Activated T-helper 1 cell treated with anti-CD3 and anti-CD28 coated beads, Interleukin-12 subunit alpha, Interleukin-12 subunit beta, Interleukin-2, Interleukin-4 antibody, amounts not matched to agents 30 ng/mL and 10 ng/mL and 1 ng/mL, durations not matched to agents 14 hours and 24 hours and 36 hours (primary cell): ENCODE measurements around the gene SLC35A3. TPM values are rescaled to one million over a fixed set of nuclear protein-coding genes. Genes with fewer than 3 reads are reported as not detected.

Experiments used
- DNase-seq: peaks from one replicate; pipeline ENCODE4 v3.0.0; 2021; ENCODE audit warnings: low spot score
- H3K27ac Mint-ChIP-seq: one replicate; pipeline ENCODE4 v1.8.0; 2021; ENCODE audit warnings: mild to moderate bottlenecking, mixed read lengths
- H3K27me3 Mint-ChIP-seq: one replicate; pipeline ENCODE4 v1.8.0; 2022; ENCODE audit warnings: mild to moderate bottlenecking, moderate library complexity, mixed read lengths; ENCODE audit not compliant: insufficient read depth
- H3K36me3 Mint-ChIP-seq: one replicate; pipeline ENCODE4 v1.8.0; 2021; ENCODE audit warnings: low read depth, mixed read lengths
- H3K4me1 Mint-ChIP-seq: one replicate; pipeline ENCODE4 v1.8.0; 2021; ENCODE audit warnings: low read depth, mixed read lengths
- H3K4me3 Mint-ChIP-seq: one replicate; pipeline ENCODE4 v1.8.0; 2021; ENCODE audit warnings: mild to moderate bottlenecking, moderate library complexity, mixed read lengths
- H3K9me3 Mint-ChIP-seq: one replicate; pipeline ENCODE4 v1.8.0; 2021; ENCODE audit warnings: mixed read lengths
- intact Hi-C: fragments of 100-400 bp; cut with micrococcal nuclease; formaldehyde crosslinking; loops from one replicate; pipeline ENCODE4 v1.15.1; 2024
- total RNA-seq: library from RNA; stranded (reverse); gene quantifications from 2 replicates; pipeline ENCODE4 v1.2.3, GENCODE V29; 2022

Gene SLC35A3
- total RNA-seq, 1 donor from 2014 or later = 16.3 TPM

DNA sequence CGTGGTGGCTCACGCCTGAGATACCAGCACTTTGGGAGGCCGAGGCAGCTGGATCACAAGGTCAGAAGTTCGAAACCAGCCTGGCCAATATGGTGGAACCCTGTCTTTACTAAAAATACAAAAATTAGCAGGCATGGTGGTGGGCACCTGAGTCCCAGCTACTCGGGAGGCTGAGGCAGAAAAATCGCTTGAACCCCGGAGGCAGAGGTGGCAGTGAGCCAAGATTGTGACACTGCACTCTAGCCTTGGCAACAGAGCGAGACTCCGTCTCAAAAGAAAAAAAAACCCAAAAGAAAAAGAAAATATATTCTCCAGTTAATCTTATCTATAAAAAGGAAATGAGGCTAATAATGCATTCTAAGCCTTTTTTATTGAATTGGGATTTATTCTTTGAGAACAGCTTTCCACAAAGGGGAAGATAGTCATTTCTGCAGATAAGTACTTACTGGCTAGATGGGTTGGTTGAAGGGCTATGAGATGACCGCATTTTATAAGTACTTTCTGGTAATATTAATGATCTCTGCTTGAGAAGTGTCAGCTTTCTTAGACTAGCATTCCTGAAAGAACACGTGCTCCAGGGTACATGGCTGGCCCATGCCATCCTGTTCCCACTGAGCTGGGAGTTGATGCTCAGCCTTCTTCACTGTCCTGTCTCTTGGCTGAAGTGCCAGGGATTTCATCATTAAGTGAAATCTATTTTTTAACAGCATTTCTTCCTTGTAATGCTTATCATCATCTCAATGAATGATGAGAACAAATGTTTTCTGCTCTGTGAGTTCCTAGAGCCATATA, 105.0 kb downstream of the SLC35A3 start:
- H3K36me3 Mint-ChIP-seq = peaks cover 46% of the 10 kb centered on the region
- intact Hi-C loops = loop anchor here (5.0 kb wide), 1 partner anchor 32 kb away; no protein-coding TSS in a partner anchor
- H3K4me3 Mint-ChIP-seq = no peak overlapping the region
- H3K27me3 Mint-ChIP-seq = no peaks in the 10 kb centered on the region
- H3K9me3 Mint-ChIP-seq = no peaks in the 10 kb centered on the region
- peaks cover 22% of the 10 kb centered on the region for H3K4me1 Mint-ChIP-seq
- no peak for DNase-seq
- peak overlapping the region; percentile 26 for H3K27ac Mint-ChIP-seq

DNA sequence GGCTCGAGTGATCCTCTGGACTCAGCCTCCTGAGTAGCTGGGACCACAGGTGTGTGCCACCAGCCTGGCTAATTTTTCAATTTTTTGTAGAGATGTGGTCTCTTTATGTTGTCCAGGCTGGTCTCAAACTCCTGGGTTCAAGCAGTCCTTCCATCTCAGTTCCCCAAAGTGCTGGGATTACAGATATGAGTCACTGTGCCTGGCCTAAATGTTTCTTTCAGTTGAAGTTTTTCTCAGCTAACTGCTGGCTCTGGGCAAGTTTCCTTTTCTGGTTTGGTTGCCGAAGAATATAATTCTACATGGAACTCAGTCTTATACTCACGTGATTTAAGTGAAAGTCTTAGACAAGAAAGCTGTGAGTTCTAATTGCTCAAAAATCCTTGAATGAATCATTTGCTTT, 106.0 kb downstream of the SLC35A3 start:
- Mint-ChIP-seq H3K36me3 (peaks cover 41% of the 10 kb centered on the region), H3K9me3 (no peaks in the 10 kb centered on the region), H3K27me3 (no peaks in the 10 kb centered on the region), H3K27ac (no peak overlapping the region), H3K4me1 (peaks cover 12% of the 10 kb centered on the region), H3K4me3 (no peak overlapping the region)
- intact Hi-C loops = loop anchor here (5.0 kb wide), 1 partner anchor 33 kb away; no protein-coding TSS in a partner anchor
- DNase-seq = no peak

DNA sequence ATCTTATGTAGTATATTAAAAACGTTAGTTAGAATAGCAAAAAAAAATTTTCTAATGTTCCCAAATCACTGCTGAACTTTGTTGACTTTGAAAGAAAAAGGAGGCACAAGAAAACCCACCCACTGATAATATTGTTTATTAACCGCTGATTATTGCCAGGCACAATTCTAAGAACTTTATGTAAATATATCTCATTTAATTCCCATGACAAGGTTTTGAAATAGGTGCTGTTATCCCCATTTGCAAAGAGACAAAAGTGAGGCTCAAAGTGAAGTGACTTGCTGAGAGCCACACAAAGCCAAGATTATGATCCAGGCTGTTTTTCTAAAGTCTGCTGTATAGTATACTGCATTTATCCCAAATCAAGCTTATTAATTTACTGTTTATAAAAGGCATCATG, 106.5 kb downstream of the SLC35A3 start:
- Mint-ChIP-seq H3K27me3 (no peaks in the 10 kb centered on the region), H3K4me1 (peaks cover 9% of the 10 kb centered on the region), H3K36me3 (peaks cover 39% of the 10 kb centered on the region), H3K27ac (no peak overlapping the region), H3K9me3 (no peaks in the 10 kb centered on the region), H3K4me3 (no peak overlapping the region)
- DNase-seq = no peak
- intact Hi-C loops = loop anchor here (5.0 kb wide), 1 partner anchor 34 kb away; no protein-coding TSS in a partner anchor

DNA sequence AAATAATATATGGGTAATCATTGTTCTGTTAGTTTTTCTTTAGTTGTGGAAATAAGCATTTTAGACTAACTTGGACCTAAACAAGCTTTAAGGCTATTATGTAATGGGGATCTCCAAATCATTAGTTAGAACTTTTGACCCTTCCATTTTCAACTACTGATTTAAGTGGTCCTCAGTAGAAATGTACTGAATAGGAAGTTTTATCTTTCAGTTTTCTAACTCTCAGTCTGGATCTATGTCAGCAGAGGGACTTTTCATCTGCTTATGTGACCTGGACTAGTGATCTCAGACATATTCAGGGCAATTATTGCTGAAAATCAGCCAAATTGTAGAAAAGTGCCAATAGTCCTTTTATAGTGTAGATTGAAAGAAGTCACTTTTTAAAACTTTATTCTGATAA, 106.9 kb downstream of the SLC35A3 start:
- no peak for DNase-seq
- peaks cover 6% of the 10 kb centered on the region for H3K4me1 Mint-ChIP-seq
- H3K36me3 Mint-ChIP-seq = peaks cover 35% of the 10 kb centered on the region
- no peaks in the 10 kb centered on the region for H3K27me3 Mint-ChIP-seq
- intact Hi-C loops = loop anchor here (5.0 kb wide), 1 partner anchor 34 kb away; no protein-coding TSS in a partner anchor
- no peak overlapping the region for H3K27ac Mint-ChIP-seq
- no peaks in the 10 kb centered on the region for H3K9me3 Mint-ChIP-seq
- H3K4me3 Mint-ChIP-seq = no peak overlapping the region

DNA sequence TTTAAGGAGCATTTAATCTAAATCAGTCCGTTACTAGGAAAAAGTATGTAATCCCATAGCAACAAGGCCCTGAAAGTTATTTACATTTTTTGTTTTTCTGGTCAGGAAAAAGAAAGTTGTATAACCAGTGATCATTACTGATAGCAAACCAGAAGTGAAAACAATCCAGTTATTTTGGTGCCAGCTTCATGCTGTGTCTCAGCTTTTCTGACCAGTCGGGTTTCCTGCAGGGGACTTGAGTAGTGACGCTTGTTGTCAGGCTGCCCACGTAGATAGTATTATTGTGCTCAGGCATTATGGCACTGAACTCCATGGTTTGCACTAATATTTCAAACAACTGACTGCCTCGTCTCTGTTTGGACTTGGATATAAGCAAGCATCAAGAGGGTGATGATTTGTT, 107.7 kb downstream of the SLC35A3 start:
- Mint-ChIP-seq H3K27me3 (no peaks in the 10 kb centered on the region), H3K36me3 (peaks cover 32% of the 10 kb centered on the region), H3K4me3 (no peak overlapping the region), H3K27ac (no peak overlapping the region), H3K4me1 (peaks cover 6% of the 10 kb centered on the region), H3K9me3 (no peaks in the 10 kb centered on the region)
- no peak for DNase-seq
- intact Hi-C loops = loop anchor here (5.0 kb wide), 1 partner anchor 35 kb away; no protein-coding TSS in a partner anchor

DNA sequence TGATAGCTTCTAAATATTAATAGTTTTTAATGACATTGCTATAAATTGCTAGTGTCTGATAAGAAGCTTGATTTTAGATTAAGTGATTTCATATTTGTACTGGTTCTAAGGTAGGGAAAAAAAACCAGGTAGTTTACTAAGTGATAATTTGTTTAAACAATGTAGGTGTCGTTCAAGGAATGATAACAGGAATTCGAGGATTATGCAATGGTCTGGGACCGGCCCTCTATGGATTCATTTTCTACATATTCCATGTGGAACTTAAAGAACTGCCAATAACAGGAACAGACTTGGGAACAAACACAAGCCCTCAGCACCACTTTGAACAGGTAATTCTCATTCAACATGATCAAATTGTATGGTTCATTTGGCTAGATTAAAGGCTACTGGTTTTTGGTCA, 110.5 kb downstream of the SLC35A3 start:
- Mint-ChIP-seq H3K9me3 (no peaks in the 10 kb centered on the region), H3K27me3 (no peaks in the 10 kb centered on the region), H3K36me3 (peaks cover 21% of the 10 kb centered on the region), H3K4me1 (peaks cover under 1% of the 10 kb centered on the region), H3K4me3 (no peak overlapping the region), H3K27ac (no peak overlapping the region)
- DNase-seq = no peak
- intact Hi-C loops = no loop called here

Other genes with a start within 250 kb of the SLC35A3 start
- gene FRRS1, start 203.4 kb upstream of the SLC35A3 start, total RNA-seq = 0.07 and 0.62 TPM in 2 replicates
- 10.7 and 10.8 TPM in 2 replicates for gene AGL, start 119.6 kb upstream of the SLC35A3 start, total RNA-seq
- gene SASS6, start 162.9 kb downstream of the SLC35A3 start, total RNA-seq = 16.4 and 16.7 TPM in 2 replicates
- gene TRMT13, start 163.2 kb downstream of the SLC35A3 start, total RNA-seq = 21.8 and 25.0 TPM in 2 replicates
- gene LRRC39, start 208.3 kb downstream of the SLC35A3 start, total RNA-seq = 0.36 and 1.0 TPM in 2 replicates